GM19043 (cell line): ENCODE measurements around the gene METRN.

Source experiments
- ATAC-seq: cut with Tn5 transposase; IDR thresholded peaks from one replicate; pipeline ENCODE4 v1.9.1; 2021; ENCODE audit warnings: low read depth; ENCODE audit not compliant: unreplicated experiment

METRN gene

GRCh38 chr16:721765-722540 lies 7.0 kb downstream of the METRN start:
- no peak for ATAC-seq

GRCh38 chr16:722835-723633 lies 8.1 kb downstream of the METRN start:
- no peak for ATAC-seq

GRCh38 chr16:723695-724094 lies 8.8 kb downstream of the METRN start:
- ATAC-seq, result no peak

DNA sequence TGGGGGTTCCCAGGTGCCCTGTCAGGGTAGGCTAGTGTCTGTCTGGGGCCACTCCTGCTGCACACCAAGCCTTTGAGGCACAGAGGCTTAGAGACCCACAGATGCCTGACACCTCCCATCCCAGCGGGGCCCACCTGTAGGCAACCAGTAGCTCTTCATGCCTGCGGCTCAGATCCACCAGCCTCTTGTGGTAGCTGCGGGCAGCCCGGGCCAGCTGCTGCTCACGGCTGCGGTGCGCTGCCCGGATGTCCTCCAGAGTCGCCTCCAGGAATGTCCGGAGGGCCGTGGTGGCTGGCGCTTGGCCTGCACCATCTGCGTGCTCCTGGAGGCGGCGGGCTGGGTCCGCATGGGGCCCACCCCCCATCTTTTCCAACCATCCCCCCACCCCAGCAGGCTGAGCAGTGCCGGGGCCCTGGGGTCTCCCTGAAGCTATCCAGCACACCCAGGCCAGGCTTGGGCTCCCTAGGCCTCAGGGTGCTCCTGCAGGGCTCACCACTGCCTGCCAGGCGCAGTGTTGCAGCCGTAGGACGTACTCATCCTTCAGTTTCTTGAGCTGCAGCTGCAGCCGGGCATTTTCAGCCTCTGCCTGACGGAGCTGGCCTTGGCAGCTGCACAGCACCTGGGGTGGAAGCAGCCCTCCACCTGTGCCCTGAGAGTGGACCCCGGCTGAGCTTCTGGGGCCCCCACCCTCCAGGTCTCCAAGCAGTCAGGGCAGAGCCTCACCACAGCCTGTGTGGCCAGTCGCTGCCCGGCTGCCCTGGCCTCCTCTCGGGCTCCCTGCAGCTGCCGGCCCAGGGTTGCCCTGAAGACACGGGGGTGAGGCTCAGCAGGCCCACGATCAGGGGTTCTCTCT lies 9.5 kb downstream of the METRN start:
- ATAC-seq, result no peak

DNA sequence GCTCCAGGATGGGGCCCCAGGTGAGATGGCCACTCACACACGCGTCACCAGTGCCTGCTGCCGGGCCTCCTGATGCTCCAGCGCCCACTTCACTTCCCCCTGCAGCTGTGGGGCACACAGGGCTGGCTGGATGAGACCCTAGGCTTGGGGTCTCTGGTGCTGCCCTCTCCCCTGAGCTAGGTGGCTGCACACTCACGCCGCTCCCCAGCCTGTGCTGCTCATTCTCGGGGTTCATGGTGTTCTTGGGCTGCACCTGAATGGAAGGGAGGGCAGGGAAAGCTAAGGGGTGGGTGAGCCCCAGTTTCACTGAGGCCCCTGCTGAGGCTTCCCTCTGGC lies 10.1 kb downstream of the METRN start:
- ATAC-seq, result no peak

- ATAC-seq, result no peak
These were observed 10.7 kb downstream of the METRN start for GRCh38 chr16:725463-726187.

- ATAC-seq, result no peak
These were observed 11.2 kb downstream of the METRN start for GRCh38 chr16:726188-726437.

DNA sequence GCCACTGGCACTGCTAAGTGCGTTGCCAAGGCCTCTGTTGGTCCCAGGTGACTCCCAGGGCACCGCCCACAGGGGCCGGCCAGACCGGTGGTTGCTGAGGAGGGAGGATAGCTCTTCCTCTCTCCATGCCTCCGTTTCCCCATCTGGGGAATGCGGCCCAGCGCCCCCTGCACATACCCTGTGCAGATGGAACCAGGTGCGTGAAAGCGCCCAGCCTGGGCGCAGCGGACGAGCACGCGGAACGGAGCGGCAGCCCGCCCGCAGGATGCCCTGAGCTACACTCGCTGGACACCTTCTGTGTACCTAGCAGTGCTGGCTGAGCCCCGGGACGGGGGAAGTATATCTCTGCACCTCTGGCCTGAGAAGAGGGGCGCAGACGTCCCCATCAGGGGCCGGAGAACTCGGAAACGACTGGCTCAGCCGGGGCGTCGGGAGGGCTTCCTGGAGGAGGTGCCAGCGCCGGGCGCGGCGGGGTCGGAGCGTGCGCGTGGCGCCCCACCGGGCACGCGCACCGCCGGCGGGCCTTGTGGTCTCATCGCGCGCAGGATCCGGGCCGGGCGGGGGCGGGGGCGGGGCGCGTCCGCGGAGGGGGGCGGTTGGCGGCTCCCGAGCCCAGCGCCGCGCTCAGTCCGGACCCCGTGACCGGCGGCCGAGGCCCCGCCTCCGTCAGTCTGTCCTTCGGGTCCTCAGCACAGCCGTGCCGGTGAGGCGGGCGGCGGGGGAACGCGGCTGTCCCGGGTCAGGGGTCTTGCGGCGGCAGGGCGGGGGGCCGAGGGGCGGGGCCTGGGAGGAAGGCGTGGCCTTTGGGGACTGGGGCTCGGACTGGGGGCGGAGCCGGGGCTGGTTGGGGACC lies 11.7 kb downstream of the METRN start, which contains the start of the genes CCDC78 and HAGHL:
Gene CCDC78 (minus strand): TSS at position 6 of the 853 bp plus-strand sequence. CDS start 76 bp downstream, outside the sequence.
Gene HAGHL (plus strand): TSS at position 669 of the 853 bp plus-strand sequence. CDS start 404 bp downstream, outside the sequence.
- ATAC-seq, result no peak

DNA sequence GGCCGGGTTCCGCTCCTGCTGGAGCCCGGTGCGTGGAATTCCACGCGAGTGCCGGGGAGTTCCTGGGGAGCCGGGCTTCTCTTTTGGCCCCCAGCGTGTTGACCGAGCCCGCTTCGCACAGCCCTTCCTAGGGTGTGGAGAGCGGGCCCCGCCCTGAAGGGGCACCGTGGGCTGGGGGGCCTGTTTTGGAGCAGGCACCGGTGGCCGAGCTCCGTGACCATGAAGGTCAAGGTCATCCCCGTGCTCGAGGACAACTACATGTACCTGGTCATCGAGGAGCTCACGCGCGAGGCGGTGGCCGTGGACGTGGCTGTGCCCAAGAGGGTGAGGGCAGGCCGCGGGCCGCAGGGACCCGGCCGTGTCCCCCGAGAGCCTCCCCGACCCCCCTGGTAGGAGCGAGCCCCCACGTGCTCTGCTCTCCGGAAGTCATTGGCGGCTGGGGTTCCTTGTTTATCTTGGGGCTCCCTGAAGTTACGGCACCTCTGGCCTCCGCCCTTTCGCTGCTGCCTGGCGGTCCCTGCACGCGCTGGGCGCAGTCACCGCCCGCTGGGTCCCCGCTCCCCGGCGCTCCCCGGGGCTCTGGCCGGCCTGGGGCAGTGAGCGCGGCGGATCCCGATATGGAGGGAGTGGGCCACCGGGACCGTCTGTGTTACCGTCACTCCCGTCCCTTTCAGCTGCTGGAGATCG lies 12.5 kb downstream of the METRN start:
- no peak for ATAC-seq

- ATAC-seq, result no peak
These were observed 13.4 kb downstream of the METRN start for GRCh38 chr16:728131-728889.

GRCh38 chr16:728890-729744 lies 14.2 kb downstream of the METRN start:
- no peak for ATAC-seq

- no peak for ATAC-seq
These were observed 15.1 kb downstream of the METRN start for GRCh38 chr16:729768-730665.

DNA sequence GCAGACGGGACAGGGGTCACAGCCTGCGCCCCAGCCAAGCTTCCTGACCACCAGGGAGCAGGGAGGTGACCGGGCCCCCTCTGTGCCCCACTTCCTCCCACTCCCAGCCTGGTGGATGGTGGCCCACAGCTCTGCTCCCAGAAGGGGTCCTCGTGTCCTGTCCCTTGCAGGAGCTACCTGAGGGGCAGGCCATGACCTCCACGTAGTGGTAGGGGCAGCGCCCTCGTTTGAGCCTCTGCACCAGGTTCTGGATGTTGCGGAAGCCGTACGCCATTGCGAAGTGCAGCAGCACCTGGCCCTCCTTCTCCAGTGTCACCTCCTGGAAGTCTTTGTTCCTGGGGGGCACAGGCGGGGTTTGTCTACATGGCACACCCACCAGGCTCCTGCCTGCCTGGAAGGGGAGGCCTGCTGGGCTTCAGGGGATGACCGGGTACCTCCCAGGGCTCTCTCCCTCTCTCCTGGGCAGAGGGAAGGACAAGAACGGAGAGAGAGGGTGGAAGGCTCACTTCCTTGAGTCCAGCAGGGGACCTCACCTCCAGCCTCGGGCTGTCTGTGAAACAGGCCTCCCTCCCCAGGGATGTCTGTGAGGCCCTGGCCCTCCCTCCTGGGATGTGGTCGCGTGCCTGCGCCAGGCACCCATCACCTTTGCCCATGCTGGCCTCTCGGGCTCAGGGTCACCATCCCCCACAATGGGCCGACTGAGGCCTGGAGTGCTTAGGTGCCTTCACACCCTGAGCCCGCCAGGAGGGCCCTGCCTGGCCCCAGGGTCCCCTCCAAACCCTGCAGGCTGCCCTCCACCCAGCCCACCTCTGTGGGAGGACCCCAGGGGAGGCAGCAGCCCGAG lies 16.0 kb downstream of the METRN start:
- no peak for ATAC-seq

DNA sequence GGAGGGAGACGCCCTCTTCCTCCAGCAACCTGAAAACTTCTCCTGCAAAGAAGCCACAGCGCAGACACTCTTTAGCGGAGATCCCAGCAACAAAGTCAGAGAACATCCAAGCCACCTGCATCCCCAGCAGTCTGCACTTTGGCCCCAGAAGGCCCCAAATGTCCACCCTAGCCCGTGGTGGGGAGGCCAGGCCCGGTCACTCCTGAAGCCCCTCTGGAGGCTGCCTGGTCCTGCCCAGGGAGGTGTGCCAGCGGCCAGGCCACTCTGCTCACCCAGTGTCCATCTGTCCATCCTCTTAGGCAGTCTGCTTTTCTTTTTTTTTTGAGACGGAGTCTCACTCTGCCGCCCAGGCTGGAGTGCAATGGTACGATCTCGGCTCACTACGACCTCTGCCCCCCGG lies 17.4 kb downstream of the METRN start:
- no peak for ATAC-seq

GRCh38 chr16:732936-733335 lies 18.0 kb downstream of the METRN start:
- ATAC-seq, result no peak
